Measurements from ENCODE around the gene ROBO1.

ROBO1 gene

DNA sequence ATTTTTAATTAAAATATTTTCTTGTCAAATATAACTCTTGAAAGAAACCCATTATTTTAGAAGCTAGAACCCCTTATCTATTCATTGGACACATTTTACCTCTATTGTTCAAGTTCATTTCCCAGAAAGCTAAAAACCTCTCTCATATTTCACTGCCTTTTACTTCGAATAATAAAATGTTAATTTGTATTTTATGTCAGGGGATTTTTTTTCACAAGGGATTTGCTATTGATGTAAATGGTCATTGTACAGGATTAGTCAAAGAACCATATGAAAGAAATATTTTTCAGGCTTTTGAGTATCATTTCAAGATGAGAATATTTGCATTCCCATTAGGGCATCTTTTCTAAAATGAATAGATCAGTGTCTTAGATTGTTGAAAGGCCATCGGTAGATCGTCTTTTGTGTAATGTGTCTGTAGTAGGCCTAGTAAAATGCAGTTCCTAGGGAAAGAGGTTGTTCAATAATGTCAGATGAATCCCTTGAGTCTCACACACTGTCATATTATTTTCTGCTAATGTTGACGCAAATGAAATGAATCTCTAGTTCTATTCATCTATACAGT, 114.5 kb downstream of the ROBO1 start:
- H3K27ac ChIP-seq = no peak overlapping the region
- TF ChIP-seq ZFX (IDR thresholded peaks at IDR 0.05) = no peak
- TF ChIP-seq, protein P1, sequence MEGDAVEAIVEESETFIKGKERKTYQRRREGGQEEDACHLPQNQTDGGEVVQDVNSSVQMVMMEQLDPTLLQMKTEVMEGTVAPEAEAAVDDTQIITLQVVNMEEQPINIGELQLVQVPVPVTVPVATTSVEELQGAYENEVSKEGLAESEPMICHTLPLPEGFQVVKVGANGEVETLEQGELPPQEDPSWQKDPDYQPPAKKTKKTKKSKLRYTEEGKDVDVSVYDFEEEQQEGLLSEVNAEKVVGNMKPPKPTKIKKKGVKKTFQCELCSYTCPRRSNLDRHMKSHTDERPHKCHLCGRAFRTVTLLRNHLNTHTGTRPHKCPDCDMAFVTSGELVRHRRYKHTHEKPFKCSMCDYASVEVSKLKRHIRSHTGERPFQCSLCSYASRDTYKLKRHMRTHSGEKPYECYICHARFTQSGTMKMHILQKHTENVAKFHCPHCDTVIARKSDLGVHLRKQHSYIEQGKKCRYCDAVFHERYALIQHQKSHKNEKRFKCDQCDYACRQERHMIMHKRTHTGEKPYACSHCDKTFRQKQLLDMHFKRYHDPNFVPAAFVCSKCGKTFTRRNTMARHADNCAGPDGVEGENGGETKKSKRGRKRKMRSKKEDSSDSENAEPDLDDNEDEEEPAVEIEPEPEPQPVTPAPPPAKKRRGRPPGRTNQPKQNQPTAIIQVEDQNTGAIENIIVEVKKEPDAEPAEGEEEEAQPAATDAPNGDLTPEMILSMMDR (conservative IDR thresholded peaks at IDR 0.05) = no peak

DNA sequence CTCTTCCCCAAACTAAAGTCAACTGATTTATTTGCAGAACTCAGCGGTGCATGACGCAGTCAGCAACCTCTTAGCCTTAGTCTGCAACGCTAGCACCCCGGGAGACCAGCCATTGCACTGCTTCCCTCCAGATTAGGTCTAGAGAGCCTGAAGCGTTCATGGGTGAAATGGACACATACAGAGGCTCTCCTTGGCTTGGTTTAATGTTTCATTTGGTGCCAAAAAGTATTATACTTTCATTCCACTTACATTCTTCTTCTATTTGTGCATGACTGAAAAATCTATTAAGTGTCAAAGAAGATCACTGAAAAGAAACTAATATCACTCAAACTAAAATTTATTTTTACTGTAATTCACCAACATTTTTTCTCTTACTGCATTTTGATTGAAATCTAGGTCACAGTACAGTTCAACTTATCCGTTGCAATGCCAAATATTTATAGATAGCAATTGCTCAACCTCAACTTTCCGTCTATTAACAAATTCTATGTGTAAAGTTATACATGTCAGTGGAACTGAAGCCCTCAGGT, 116.2 kb downstream of the ROBO1 start:
- TF ChIP-seq ZFX (IDR thresholded peaks at IDR 0.05) = no peak
- TF ChIP-seq, protein P1 (conservative IDR thresholded peaks at IDR 0.05) = no peak
- H3K27ac ChIP-seq = no peak overlapping the region

DNA sequence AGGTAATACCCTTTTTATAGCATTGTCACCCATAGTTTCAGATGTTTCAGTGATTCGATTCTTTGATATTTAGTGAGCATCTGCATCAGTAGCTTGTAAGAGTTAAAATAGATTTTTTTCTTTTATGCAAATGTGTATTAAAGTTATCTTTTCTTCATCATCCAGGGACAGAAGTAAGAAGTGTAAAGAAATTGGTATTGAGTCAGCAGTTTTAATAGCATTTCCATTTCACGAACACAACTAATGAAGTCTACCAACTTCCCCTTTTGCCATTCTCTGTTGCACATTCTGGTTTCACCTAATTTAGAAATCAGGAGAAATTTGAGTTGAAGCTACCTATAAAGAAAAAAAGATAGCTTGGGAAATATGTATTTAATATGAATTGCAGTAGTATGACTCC, 127.9 kb downstream of the ROBO1 start:
- H3K27ac ChIP-seq = no peak overlapping the region

DNA sequence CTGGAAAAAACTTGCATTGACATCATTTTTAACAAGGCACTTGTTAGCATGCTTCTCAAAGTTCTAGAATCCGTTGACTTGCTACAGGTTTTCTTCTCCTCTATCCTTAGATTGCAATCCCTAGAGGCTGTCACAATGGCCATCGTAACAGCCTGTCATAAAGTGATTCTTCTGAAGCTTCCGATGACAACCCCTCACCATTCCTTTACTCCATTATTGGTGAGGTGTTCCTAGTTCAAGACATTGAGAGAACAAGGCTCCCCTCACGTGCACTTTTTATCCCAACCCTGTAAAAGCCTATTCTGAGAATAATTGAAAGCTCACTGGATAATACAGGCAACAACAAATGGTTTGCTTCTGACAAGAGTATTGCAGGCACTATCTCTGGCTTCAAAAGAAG, 131.4 kb downstream of the ROBO1 start:
- TF ChIP-seq, protein P1 (conservative IDR thresholded peaks at IDR 0.05) = no peak
- TF ChIP-seq ZFX (IDR thresholded peaks at IDR 0.05) = no peak
- no peak overlapping the region for H3K27ac ChIP-seq

More for the DNA sequence above, 127.9 kb downstream of the ROBO1 start:
- TF ChIP-seq, protein P1 (conservative IDR thresholded peaks at IDR 0.05) = no peak
- no peak for TF ChIP-seq ZFX (IDR thresholded peaks at IDR 0.05)

DNA sequence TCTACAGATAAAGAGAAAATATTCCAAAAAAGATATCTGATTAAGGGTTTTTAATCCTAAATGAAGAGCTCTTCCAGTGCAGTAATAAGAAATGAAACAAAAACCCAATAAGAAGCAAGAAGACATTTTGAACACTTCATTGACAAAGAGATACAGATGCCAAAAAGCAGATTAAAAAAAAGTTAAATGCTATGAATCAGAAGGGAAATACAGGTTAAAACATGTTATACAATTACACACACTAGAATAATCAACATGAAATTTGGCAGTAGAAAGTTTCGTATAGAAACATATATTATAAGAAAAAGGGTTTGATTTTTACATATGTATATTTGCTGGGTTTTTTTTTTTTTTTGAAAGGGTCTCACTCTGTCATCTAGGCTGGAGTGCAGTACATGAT, 135.0 kb downstream of the ROBO1 start:
- H3K27ac ChIP-seq = no peak overlapping the region
- TF ChIP-seq, protein P1 (conservative IDR thresholded peaks at IDR 0.05) = no peak
- TF ChIP-seq ZFX (IDR thresholded peaks at IDR 0.05) = no peak

DNA sequence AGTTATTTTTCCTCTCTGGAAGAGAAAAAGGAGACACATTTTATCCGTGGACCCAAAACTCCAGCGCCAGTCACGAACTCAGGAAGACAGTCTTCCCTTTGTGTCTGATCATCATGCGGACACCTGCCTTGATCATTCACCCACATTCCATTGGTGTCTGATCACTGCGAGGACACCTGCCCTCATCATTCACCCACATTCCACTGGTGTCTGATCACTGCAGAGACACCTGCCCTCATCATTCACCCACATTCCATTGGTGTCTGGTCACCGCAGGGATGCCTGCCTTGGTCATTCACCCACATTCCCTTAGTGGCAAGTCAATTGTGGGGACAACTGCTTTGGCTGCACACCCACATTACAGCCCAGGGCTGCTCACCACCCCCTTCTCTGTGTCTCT, 148.9 kb downstream of the ROBO1 start:
- H3K27ac ChIP-seq = no peak overlapping the region
- no peak for TF ChIP-seq ZFX (IDR thresholded peaks at IDR 0.05)

DNA sequence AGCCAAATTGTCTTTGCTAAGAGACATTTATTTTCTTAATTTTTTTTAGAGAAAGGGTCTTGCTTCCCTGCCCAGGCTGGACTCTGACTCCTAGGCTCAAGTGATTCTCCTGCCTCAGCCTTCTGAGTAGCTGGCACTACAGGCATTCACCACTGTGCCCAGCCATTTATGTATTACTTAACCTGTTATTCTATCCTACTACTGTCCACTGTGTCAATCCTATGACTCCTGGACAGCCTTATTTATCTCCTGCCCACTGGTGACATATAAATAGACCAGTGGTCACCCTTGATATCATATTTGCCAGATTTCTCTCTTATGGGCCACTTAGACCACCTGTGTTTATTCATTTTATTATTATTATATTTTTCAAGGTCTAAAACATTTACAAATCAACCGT, 161.4 kb downstream of the ROBO1 start:
- H3K27ac ChIP-seq = no peak overlapping the region
- TF ChIP-seq, protein P1 (conservative IDR thresholded peaks at IDR 0.05) = no peak
- no peak for TF ChIP-seq ZFX (IDR thresholded peaks at IDR 0.05)

DNA sequence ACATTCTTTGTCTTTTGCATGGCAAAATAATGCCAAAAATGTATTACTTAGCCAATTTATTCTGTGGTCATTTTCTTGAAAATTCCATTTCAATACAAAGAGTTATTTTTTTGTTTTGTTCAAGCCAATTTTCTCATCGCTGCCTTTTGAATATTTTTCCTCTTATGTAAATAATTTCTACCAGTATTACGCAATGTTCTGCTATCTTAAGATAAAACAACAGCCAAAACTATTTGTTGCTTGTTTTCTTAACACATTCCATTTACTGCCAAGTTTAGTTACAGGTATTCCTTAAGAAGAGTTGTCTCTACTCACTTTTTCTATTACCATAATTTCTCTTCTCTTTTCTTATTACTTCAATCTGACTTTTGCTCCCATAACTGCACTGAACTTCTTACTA, 163.1 kb downstream of the ROBO1 start:
- TF ChIP-seq ZFX (IDR thresholded peaks at IDR 0.05) = no peak
- TF ChIP-seq, protein P1 (conservative IDR thresholded peaks at IDR 0.05) = no peak
- H3K27ac ChIP-seq = no peak overlapping the region
